MCF 10A (cell line): Measurements from ENCODE around the gene DGLUCY. TPM values are rescaled to one million over a fixed set of nuclear protein-coding genes. Genes with fewer than 3 reads are reported as not detected.

Experiments
- BruUV-seq: library from RNA; stranded (reverse); fragments of 400-500 nt; replicated peaks from 2 replicates; lab custom pipeline; 2021; lab: Mats Ljungman, UMichigan
- CTCF ChIA-PET: fragments of 300-600 bp; sonication (Branson Sonifier 250); formaldehyde crosslinking; extraction: SDS; loops from one replicate; lab custom pipeline; 2021; ENCODE audit warnings: antibody characterized with exemption, inconsistent platforms; lab: Yijun Ruan, JAX
- POLR2A ChIA-PET: fragments of 300-600, 350-650 bp; sonication (Branson Sonifier 250); formaldehyde crosslinking; extraction: SDS; loops from one replicate; lab custom pipeline; 2020; ENCODE audit warnings: antibody characterized with exemption, inconsistent platforms; lab: Yijun Ruan, JAX
- DNase-seq: peaks from one replicate; pipeline ENCODE4 v3.0.0-alpha.2; 2018; ENCODE audit not compliant: unreplicated experiment
- H3K27ac Mint-ChIP-seq: one replicate; pipeline ENCODE4 v1.8.0; 2022; ENCODE audit warnings: mild to moderate bottlenecking, low read depth, mixed read lengths; ENCODE audit not compliant: unreplicated experiment
- H3K27me3 Mint-ChIP-seq: one replicate; pipeline ENCODE4 v1.8.0; 2022; ENCODE audit warnings: mixed read lengths; ENCODE audit not compliant: insufficient read depth, unreplicated experiment
- H3K36me3 Mint-ChIP-seq: one replicate; pipeline ENCODE4 v1.8.0; 2022; ENCODE audit warnings: mild to moderate bottlenecking, moderate library complexity, mixed read lengths; ENCODE audit not compliant: insufficient read depth, unreplicated experiment
- H3K4me1 Mint-ChIP-seq: one replicate; pipeline ENCODE4 v1.8.0; 2022; ENCODE audit warnings: mixed read lengths; ENCODE audit not compliant: insufficient read depth, unreplicated experiment
- H3K4me3 Mint-ChIP-seq: one replicate; pipeline ENCODE4 v1.8.0; 2022; ENCODE audit warnings: mild to moderate bottlenecking, moderate library complexity, mixed read lengths; ENCODE audit not compliant: unreplicated experiment
- H3K9me3 Mint-ChIP-seq: one replicate; pipeline ENCODE4 v1.8.0; 2022; ENCODE audit warnings: mixed read lengths; ENCODE audit not compliant: unreplicated experiment
- CTCF ChIP-seq: fragments of 200-600 bp; IDR thresholded peaks from one replicate; pipeline ENCODE4 v1.8.0; 2022; ENCODE audit warnings: antibody characterized with exemption, mild to moderate bottlenecking; ENCODE audit not compliant: unreplicated experiment
- intact Hi-C: fragments of 100-400 bp; cut with micrococcal nuclease; formaldehyde crosslinking; loops from 2 replicates; pipeline ENCODE4 v1.14.1; 2022
- total RNA-seq: library from RNA; stranded (reverse); gene quantifications from 2 replicates; pipeline ENCODE4 v1.2.3, GENCODE V29; 2022

DGLUCY gene
- total RNA-seq, 1 experiment from 2014 or later, result 11.7 TPM

DNA sequence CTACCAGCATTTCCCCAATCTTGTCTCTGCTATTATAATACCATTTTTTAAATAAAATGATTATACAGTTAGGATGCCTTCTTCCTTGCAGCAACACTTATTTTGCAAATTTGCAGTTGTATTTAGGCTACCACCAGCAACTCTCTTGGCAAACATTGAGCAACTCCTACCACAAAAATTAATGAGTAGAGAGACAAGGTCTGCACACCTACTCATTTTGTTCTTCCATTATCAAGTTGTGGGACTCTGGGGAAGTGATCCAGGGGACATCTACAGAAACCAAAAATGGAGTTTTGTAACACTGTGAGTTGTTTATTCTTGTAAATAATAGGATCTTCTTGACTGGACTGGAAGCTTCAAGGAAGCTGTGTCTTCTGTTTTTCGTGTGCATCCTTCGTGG is 38.6 kb downstream of the DGLUCY start:
- no peaks in the 10 kb centered on the region for H3K36me3 Mint-ChIP-seq
- DNase-seq, result no peak
- ChIA-PET CTCF (interaction anchor here (0.5 to 1.5 kb wide), 4 partner anchors 13 to 787 kb away, joined by 3 to 9 read pairs (median 4); no protein-coding TSS in a partner anchor), POLR2A (interaction anchor here (0.9 to 1.0 kb wide), 3 partner anchors 12 to 93 kb away, joined by 3 to 4 read pairs (median 3); partner anchors contain the start of gene RPS6KA5)
- no peaks in the 10 kb centered on the region for H3K27me3 Mint-ChIP-seq
- H3K4me1 Mint-ChIP-seq, result peaks cover 26% of the 10 kb centered on the region
- no peak overlapping the region for H3K27ac Mint-ChIP-seq
- intact Hi-C loops, result no loop called here
- no peak overlapping the region for H3K4me3 Mint-ChIP-seq
- BruUV-seq, result no TSS peak
- no peaks in the 10 kb centered on the region for H3K9me3 Mint-ChIP-seq
- no peak for TF ChIP-seq CTCF

DNA sequence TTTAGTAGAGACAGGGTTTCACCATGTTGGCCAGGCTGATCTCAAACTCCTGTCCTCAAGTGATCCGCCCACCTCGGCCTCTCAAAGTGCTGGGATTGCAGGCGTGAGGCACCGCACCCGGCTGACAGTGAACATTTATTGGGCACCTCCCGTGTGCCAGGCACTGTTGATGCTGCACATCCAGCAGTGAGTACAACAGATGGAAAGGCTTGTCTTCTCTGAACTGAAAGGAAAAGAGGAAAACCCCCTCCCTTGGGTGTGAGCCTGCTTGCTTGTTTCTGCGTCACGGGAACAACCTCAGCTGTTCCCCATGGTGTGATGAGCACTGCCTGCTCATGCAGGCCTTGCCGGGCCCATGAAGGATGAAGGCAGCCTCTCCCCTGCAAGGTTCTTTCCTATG is 39.5 kb downstream of the DGLUCY start:
- no peaks in the 10 kb centered on the region for H3K9me3 Mint-ChIP-seq

DNA sequence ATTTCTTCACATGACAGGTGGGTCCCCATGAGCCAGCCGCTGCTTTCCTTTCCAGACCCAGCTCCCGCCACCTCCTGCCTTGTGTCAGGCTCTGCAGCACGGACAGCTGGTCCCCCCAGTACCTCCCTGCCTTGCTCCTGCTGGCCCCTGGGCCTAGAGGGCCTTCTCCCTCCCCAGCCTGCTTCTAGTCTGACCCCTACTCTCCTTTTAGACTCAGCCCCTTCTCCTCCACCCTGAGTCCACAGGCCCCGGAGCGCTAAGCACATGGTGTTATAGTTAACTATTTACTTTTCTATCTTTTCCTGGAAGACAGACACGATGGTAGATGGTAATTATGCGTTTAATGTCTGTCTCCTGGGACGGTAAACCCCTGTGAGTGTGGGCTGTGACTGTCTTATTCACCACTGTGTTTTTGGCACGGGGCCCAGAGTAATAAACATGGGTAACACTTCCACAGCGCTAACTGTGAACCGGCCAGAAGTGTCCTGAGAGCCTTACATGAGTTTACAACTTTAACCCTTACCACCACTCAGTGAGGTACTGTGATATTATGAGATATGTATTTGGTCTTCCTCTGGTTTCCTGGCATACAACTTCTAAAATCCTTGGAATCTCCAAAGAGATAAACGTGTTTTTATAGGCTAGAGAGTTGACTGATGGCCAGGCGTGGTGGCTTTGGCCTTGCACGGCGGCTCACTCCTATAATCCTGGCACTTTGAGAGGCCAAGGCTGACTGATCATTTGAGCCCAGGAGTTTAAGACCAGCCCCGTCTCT is 41.2 kb downstream of the DGLUCY start:
- CTCF ChIA-PET, result interaction anchor here (0.5 to 1.4 kb wide), 4 partner anchors 9 to 853 kb away, joined by 3 to 8 read pairs (median 3); no protein-coding TSS in a partner anchor

More for the DNA sequence above, 39.5 kb downstream of the DGLUCY start:
- no TSS peak for BruUV-seq
- ChIA-PET POLR2A (interaction anchor here (0.9 to 1.0 kb wide), 2 partner anchors 11 to 93 kb away, joined by 3 to 4 read pairs; partner anchors contain the start of gene RPS6KA5), CTCF (interaction anchor here (0.6 to 1.4 kb wide), 4 partner anchors 8 to 46 kb away, joined by 3 to 8 read pairs (median 3); no protein-coding TSS in a partner anchor)
- no peaks in the 10 kb centered on the region for H3K27me3 Mint-ChIP-seq
- no peak for TF ChIP-seq CTCF
- DNase-seq, result no peak
- H3K27ac Mint-ChIP-seq, result no peak overlapping the region
- no peak overlapping the region for H3K4me3 Mint-ChIP-seq
- intact Hi-C loops, result no loop called here
- H3K36me3 Mint-ChIP-seq, result no peaks in the 10 kb centered on the region
- peaks cover 35% of the 10 kb centered on the region for H3K4me1 Mint-ChIP-seq

More for the DNA sequence above, 41.2 kb downstream of the DGLUCY start:
- no peak for TF ChIP-seq CTCF
- Mint-ChIP-seq H3K9me3 (no peaks in the 10 kb centered on the region), H3K4me1 (peaks cover 35% of the 10 kb centered on the region), H3K27me3 (no peaks in the 10 kb centered on the region), H3K36me3 (no peaks in the 10 kb centered on the region), H3K4me3 (no peak overlapping the region), H3K27ac (no peak overlapping the region)
- DNase-seq, result peak; percentile 94
- intact Hi-C loops, result no loop called here
- POLR2A ChIA-PET, result interaction anchor here (1.3 kb wide), 1 partner anchor 42 kb away, joined by 3 read pairs; the partner anchor contains the start of gene DGLUCY
- BruUV-seq, result no TSS peak
